T follicular helper cell (primary cell): ENCODE data around the gene LEO1.
A peak's percentile ranks its signal among the peaks of the same experiment; 100 is the strongest.

ENCODE experiments used
- DNase-seq: peaks from one replicate; pipeline ENCODE4 v3.0.0-alpha.2; 2020; ENCODE audit warnings: low read depth
- total RNA-seq, 2 experiments: gene quantifications; one replicate each; lab custom pipeline; 2026; lab: John Stamatoyannopoulos, UW

LEO1 gene
- total RNA-seq = 45.8 to 75.5 reads per million in 2 experiments

DNA sequence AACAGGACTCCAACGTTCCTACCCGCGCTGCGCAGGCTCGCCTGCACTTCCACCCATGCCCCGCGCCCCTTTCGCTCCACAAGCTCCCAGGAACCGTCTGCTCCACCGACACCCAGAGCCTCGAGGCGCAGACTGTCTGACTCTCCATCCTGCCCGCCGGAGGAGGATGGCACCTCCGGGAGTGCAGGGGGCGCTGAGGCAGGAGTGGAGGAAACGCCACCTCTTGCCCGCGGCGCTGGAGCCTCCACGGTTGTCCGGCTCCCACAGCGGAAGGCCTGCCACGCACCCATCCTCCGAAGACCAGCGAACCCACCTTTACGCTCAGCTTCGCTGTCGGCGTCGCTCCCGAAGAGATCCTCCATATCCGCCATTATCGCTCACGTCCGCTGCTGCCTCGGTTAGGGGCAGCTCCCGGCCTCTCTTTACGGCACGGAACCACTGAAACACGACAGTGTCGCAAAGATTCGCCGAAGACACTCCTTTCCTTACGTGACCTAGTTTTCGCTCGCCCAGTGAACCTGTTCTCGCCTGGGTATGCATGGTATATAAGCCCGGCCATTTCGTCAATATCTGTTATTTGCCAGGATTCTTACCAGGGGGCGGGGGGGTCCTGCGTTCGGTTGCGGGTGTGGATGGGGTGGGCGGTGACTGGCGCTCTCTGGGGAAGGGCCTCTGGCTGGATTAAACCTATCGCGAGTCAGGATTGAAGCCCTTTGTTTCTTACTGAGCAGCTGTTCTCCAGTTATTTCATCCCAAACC, at the start of gene LEO1:
LEO1 (minus strand) TSS at position 404 of the 759 bp plus-strand sequence; CDS start at position 371, 33 bp downstream.
- DNase-seq = peak; percentile 87

DNA sequence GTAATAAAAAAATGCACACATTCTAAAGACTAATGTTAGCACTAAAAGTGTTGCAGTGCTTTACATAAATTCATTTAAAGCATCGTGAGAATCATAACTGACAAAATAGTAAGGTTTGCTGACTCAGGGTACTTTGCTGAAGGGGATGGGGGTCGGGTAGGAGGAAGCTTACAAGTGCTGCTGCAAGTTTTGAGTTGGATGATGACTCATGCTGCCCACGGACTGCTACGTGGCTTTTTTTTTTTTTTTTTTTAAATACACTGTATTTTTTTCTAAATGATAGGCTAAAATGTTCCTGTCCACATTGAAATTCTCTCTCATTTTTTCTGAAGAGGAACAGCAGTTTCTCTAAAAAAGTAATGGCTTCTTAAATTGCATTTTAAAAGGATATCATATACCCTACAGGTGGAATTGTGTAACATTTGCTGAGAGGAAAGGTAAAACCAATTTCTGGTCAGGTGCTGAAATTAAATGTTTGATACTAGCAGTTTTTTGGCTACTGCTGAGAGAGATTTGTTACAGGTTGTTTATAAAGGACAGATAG, 49.6 kb upstream of the LEO1 start:
- peak; percentile 47 for DNase-seq

DNA sequence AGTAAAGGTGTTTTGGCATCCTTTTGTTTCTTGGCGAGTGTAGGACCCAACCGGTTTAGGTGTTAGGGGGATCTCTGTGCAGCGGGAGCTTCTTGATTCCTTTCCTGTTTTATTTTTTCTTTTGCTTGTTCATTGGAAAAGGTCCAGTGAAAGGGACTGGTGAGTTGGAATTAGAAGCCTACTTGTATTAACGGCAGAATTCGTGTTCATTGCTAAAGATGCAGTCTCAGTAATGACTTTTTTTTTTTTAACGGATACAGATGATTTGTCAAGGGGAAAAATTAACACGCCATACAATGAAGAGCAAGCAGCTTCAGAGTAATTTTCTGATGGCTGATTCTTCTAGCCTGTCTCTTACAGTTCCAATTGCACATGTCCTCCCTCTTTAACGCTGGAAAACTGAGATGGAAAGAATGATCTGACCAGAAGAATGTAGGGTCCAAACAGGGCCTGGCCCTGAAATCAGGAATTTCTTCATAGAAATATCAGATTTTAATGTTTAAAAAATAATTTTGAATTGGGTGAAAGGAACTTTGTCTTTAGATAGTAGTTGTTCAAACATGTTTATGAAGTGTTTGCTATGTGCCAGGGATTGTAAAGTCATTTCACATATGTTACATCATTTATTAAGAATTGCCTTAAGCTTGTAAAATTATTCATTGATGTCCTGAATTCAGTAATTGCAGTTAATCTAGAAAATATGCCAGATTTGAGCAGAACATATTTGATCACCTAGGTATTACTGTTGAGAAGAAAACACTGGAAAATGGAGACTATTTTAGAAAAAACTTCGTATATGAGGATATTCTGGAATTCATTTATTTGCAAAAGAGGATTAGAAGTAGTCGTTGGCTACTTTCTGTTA, 48.9 kb upstream of the LEO1 start:
- DNase-seq = no peak

DNA sequence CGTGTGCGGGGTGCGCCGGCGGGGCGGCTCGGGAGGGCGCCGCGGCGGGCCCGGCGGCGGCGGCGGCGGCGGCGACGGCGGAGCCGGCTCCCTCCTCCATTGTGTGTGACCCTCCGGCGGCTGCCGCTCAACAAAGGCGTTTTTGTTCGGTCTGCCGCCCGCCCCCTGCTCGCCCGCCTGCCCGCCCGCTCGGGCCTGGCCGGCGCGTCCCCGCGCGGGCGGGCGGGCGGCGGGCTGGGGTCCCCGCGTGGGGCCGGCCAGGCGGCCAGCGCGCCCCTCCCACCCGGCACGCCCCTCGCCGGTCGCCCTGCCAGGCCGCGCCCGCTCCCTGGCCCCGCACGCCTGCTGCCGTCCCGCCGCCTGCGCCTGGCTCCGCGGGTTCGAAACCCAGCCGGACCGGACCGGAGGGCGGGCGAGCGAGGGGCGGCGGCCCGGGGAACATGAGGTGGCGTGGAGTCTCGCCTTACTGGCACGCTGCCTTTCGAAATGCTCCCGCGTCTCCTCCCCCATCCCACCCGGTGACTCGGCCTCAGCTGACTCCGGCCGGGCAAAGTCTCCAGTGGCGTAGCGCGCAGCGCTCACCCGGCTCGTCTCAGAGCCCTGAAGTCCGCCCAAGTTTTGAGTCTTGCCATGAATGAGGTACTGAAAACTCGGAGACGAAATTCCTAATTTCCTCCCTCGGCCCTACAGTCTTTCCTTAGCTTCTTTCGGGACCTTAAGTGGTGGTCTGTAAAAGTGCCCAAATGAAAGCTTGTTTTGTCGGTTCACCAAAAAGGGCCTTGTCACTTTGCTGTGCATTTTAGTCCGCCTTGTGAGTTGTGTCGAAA, 48.0 kb upstream of the LEO1 start:
- DNase-seq = peak; percentile 24

DNA sequence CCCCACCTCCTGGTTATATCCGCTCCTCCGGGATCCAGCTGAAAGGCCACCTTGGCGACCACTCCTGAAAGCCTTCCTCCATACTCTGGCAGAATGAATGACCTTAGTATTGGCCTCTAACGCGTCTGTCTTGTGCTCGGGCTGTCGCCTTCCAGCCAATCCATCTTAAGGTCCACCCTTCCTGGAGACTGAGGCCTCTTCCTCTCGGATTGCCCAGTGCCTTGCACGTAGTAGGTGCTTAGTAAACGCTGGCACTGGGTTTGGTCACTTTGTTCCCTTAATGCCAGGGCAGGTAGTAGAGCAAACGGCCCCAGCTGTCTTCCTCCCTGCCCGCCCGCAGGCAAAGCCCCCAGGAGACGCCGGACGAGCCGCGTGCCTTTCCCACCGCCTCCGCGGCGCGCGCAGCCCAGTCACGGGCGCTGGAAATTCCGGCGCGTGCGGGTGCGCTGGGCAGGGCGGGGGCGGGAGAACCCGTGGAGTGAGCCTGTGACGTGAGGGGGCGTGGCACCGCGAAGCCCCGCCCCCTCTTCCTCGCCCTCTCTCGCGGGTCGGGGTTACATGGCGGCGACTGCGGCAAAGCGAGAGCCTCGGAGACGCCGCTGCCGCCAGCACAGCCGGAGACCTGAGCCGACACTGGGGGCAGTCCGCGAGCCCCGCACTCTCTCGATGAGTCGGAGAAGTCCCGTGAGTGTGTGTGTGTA, 47.3 kb upstream of the LEO1 start, which contains the start of gene MAPK6:
MAPK6 (plus strand) TSS at position 527 of the 701 bp plus-strand sequence. CDS start 27,242 bp downstream, outside the sequence.
- peak; percentile 92 for DNase-seq

DNA sequence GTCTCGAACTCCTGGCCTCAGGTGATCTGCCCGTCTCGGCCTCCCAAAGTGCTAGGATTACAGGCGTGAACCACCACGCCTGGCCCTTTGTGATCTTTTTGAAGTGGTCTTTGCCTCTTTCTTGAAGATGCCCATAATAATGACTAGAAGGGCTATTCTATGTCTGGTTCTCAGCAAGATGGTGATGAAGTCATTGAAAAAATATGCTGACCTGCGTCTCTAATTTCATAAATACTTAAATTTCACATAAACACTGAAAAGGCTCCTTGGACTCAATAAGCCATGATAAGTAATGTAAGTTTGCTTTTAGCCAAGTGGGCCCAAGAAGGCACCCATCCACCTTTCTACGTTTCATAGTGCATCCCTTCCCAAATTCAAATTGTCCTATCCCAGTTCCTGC, 46.7 kb upstream of the LEO1 start:
- DNase-seq = no peak

DNA sequence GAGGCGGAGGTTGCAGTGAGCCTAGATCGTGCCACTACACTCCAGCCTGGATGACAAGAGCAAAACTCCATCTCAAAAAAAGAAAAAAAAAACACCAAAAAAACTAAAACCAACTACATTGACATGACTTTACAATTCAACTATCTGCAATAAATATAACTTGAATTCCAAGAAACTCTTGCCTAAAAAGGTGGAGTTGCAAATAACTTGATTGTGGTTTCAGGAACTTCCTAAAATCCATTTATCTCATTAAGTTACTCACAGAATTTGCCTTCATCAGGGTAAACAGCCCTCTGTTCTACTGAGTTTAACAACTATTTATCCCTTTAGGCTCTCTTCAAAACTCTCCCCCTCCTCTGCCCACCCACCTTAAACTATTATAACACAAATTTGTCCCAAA, 44.7 kb upstream of the LEO1 start:
- no peak for DNase-seq

DNA sequence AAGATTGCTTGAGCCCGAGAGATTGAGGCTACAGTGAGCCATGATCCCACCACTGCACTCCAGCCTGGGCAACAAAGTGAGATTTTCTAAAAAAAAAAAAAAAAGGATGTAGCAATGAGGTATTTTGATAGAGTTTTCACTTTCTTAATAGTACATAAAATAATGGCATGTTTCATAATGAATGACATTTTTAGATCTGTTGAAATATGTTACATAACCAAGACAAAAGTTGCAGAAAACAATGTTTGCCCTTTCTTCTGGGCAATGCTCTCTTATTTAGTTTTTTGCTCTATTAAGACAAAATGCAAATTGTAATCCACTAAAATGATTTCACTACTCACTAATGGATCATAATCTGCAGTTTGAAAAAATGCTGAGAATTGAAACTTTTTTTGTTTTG, 43.0 kb upstream of the LEO1 start:
- DNase-seq = no peak

DNA sequence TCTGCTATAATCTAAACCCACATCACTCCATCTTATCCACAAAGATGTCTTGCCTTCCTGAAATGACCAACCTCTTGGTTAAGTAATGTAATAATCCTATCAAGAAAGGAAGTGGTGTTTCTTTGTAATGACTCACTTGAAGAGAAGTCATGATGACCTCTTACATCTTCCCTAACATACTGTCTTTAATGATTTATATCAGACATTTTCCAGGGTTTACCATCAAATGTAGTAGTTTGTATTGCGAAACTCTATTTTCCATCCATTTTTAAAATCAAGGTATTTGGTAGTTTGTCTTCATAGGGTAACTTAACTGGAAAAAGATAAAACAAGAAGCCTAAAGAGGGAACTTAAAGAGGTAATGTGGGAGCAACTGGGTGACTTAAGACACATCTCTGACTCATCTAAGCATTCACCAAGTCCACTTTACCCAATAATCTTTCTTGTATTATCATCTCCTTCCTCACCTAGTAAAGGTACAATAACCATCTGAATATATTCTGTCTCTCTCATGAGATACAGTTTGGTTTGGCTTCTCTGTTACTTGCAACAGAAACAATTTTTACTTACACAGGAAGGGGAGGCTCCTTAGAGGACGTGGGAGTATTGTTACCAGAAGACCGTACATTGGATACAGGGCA, 41.7 kb upstream of the LEO1 start:
- DNase-seq = no peak

DNA sequence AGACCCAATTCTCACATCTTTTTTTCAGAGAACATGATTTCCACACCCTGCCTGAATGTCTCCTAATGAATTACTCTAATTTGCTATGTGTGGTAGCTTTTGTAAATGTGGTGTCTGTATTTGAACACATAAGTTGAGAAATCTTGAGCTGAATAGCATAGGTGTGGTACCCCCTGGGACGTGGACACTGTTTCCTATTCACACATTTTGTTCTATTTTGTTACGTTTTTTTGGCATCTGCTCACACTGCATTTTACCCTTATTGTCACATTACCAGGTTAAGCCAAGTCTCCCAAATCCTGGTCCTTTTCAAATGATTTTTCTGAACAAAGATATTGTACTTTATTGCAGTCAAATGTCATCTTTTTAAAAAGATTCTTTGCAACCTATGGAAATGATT, 40.6 kb upstream of the LEO1 start:
- no peak for DNase-seq

DNA sequence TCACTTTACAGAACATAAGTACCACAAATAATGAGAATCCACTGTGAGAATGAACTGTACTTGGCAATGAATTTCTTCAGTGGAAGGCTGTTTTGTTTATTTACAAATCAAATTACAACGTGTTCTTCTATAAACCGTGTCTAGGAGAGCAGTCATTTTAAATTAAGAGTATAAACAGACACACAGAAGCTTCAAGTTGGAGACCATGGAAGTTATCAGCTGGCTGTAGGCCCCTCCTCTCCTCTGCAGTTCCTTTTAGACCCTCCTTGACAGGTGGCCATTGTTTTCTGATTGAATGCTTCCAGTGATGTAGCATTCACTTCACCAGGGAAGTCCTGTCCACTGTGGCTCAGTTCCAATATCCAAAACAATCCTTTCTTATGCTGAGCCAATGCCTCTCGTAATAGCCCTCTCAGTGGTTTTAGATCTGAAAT, 40.1 kb upstream of the LEO1 start:
- DNase-seq = no peak

DNA sequence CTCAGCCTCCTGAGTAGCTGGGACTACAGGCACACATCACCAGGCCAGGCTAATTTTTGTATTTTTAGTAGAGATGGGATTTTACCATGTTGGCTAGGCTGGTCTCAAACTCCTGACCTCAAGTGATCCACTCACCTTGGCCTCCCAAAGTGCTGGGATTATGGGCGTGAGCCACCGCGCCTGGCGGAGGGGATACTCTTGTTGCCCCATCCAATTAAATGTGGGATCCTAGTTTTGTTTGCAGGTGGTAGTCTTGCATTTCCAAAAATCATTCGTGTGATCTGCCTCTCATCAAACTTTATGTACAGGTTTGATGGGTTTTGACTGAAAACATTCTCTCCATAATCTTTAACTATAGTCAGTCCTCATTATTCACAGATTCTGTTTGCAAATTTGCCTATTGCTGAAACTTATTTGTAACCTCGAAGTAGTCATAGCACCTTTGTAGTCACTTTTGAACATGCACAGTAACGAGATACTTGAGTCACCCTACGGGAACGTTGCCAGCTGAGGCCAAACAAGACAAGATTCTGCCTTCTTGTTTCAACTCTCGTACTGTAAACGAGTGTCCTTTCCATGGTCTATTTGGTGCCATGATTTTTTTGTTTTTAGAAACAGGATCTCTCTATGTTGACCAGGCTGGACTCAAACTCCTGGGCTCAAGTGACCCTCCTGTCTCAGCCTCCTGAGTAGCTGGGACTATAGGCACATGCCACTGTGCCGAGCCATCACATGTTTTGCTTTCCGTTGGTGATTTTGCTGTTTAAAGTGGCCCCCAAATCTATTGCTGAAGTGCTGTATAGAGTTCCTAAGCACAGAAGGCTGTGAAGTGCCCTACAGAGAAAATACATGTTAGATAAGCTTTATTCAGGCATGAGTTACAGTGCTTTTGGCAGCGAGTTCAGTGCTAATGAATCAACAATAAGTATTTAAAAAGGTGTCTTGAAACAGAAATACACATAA, 39.3 kb upstream of the LEO1 start:
- DNase-seq = no peak

DNA sequence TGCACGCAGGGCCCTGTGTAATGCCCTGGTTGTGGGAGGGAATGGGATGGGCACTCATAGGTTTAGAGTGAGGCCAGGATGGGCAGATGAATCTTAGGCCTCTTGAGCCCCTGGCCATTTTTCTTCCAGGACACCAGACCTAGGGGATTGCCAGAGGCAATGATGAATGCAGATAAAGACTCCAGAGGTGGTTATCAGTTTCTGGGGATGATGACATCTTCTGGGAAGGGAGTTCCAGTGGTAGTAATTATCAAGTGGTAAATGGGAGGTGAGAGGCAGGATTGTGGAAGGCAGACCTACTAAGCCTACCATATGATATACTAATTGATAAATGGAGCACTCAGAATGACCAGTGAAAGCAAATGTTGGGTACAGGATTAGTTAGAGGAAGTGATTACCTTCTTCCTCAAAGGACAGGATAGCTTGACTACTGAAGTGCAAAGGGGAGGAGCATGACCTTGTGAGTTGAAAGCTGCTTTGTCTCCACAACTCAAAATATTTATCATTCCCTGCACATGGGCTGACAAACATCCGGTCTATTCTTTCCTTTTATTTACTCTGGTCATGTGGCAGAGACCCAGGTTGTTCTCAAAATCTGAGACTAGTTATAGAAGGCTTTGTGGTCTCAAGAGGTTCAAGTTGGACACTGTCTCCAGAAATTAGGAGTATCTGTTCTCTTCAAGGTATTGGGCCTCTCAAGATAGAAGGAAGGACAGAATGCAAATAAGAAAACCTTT, 37.3 kb upstream of the LEO1 start:
- DNase-seq = no peak

DNA sequence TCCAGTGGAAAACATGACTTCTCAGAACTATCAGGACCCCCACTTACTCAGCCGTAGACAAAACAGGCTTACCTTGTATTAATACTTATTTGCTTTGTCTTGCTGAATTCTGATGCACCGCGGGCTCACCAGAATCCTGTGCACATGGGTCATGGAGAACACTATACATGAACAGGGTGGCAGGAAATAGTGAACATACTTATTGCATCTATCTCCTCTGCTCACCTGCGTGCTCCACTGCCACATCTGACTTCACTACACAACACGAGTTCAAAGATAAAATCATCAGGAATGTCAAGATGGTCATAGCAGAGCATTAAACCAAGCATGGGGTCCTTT, 36.8 kb upstream of the LEO1 start:
- no peak for DNase-seq

DNA sequence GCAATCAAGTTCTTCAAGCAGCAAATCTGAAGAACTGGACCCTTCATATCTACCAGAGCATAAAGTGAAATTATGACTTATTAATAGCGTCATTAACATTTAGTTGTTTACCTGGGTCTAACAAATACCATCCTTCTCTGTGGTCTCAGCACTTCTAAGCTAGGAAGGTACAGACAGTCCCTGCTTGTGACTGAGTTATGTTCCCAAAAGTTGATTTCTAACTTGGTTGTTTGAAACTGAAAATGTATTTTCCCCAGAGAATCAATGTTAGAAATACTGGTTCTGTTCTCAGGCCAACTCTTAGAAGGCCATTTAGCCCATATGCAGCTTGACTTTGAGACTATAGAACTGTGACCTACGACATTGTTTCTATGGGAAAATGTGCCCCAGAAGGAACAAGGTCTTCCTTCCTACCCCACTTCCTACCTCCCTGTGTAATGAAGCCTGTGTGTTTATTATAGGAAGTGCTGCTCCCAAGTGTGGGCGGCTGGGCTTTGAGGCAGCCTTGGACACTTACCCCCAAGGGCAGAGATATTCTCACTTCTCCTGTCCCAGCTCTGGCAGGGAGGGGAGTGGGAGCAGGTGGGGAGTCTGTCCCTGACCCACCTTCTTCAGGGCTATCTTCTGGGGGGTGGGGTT, 35.2 kb upstream of the LEO1 start:
- DNase-seq = no peak

DNA sequence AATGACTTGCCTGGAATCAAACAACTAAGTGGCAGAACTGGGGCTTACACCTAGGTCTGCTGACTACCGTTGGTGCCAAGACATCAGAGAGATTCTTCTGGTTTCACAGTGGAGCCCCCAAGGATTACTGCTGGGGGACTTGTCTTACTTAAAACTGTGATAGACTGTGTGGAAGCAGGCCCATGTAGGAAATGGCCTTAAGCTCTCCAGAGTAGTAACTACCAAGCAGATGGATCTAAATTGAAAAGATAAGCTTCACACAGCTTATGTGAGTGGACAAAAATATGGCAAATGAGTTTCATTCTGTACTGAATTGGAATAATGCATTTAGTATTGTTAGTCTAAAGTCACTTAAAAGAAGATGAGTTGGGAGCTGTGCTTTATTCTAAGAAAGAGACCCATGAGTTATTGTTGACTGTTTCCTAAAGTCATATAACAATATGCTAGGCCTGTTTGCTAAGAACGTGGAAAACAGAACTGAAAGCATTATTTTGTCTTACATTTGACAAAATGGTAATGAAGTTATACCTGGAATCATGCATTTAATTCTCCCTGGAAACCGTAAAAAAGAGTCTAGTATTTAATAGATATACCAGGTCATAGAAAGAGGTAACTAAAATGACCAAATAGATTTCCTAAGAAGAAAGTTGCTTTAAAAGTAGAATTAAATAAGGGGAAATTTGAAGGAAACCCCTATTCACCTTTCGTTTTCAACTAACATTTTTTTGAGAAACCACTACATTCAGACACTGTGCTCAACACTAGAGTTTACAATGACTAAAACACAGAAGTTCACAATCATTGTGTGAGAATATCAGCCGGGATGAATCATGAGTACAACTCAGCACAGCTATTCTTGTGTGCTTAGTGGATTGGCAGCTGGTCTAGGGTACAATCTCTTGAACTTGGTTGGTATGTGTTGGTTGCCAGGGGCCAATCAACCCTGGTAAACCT, 34.4 kb upstream of the LEO1 start:
- no peak for DNase-seq

DNA sequence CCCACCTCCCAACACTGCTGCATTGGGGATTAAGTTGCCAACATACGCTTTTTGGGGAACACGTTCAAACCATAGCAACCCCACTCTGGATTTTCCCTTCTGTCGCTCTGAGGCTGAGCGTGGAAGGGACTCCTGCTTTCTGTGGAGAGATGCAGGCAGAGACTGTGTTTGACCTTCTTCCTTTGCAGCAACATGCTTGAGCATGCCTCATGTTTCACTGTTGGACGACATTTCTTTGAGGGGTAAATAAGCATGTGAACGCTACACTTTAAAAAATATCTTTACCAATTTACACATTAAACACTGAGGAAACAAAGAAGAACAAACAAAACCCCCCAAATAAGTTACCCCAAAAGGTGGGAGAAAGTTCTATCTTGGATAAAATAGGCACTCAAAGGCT, 33.2 kb upstream of the LEO1 start:
- DNase-seq = no peak
